BJ (cell line): ENCODE data around the gene DEK. TPM values are rescaled to one million over a fixed set of nuclear protein-coding genes. Genes with fewer than 3 reads are reported as not detected.

Experiments
- CTCF ChIA-PET: fragments of 350-600 bp; formaldehyde crosslinking; extraction: SDS; loops from one replicate; lab custom pipeline; 2021; ENCODE audit warnings: antibody characterized with exemption, inconsistent platforms; lab: Yijun Ruan, JAX
- POLR2A ChIA-PET: fragments of 300-600 bp; sonication (Branson Sonifier 250); formaldehyde crosslinking; extraction: SDS; loops from one replicate; lab custom pipeline; 2021; ENCODE audit warnings: antibody characterized with exemption; lab: Charles Lee
- DNase-seq: peaks from one replicate; pipeline ENCODE4 v3.0.0-alpha.2; 2011; ENCODE audit warnings: low read depth
- H3K27me3 ChIP-seq: 2 replicates; pipeline ENCODE4 v1.6.0; 2011; ENCODE audit warnings: low read length; ENCODE audit not compliant: control insufficient read depth, insufficient read depth
- H3K36me3 ChIP-seq: 2 replicates; pipeline ENCODE4 v1.5.1; 2011; ENCODE audit warnings: low read length; ENCODE audit not compliant: control insufficient read depth, insufficient read depth
- H3K4me3 ChIP-seq: 2 replicates; pipeline ENCODE4 v1.5.1; 2011; ENCODE audit warnings: low read depth, mild to moderate bottlenecking, control low read depth, low read length
- polyA plus RNA-seq: library from polyadenylated mRNA; depleted of rRNA; stranded (reverse); fragments of >200 nt; gene quantifications from 2 replicates; pipeline ENCODE4 v1.2.3, GENCODE V29; 2011
- TF ChIP-seq, protein P1 (sequence below): IDR thresholded peaks from 2 replicates; pipeline ENCODE4 v1.5.1; 2011; ENCODE audit warnings: low read depth, mild to moderate bottlenecking, control low read depth, inconsistent platforms, low read length, moderate library complexity; ENCODE audit not compliant: insufficient read depth

The DEK gene
- polyA plus RNA-seq, 1 experiment = 29.2 TPM

DNA sequence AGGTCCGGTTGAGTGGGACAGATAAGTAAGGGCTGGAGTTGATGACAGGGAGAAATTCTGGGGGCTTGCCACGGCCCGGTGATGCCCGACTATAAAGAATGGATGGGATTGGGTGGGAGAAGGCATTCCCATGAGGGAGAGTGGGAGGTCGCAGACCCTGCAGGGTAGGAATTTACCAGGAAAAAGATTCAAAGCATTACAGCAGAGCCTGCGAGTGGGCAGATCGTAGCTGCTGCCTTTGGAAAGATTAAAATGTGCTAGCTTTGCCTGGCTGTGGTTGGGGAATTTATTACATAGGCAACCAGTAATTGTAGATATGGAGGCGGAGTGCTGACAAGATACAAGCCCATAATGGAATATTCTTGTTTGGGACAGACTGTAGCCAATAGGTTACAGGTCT, 59.6 kb downstream of the DEK start:
- ChIA-PET POLR2A (no interaction called here), CTCF (no interaction called here)
- no peaks in the 10 kb centered on the region for H3K27me3 ChIP-seq
- H3K4me3 ChIP-seq = no peak overlapping the region
- H3K36me3 ChIP-seq = peaks cover 2% of the 10 kb centered on the region; the same call in 1 of the 2 replicates
- TF ChIP-seq, protein P1, sequence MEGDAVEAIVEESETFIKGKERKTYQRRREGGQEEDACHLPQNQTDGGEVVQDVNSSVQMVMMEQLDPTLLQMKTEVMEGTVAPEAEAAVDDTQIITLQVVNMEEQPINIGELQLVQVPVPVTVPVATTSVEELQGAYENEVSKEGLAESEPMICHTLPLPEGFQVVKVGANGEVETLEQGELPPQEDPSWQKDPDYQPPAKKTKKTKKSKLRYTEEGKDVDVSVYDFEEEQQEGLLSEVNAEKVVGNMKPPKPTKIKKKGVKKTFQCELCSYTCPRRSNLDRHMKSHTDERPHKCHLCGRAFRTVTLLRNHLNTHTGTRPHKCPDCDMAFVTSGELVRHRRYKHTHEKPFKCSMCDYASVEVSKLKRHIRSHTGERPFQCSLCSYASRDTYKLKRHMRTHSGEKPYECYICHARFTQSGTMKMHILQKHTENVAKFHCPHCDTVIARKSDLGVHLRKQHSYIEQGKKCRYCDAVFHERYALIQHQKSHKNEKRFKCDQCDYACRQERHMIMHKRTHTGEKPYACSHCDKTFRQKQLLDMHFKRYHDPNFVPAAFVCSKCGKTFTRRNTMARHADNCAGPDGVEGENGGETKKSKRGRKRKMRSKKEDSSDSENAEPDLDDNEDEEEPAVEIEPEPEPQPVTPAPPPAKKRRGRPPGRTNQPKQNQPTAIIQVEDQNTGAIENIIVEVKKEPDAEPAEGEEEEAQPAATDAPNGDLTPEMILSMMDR = no peak
- DNase-seq = no peak

- CTCF ChIA-PET = interaction anchor here (0.6 to 1.3 kb wide), 2 partner anchors 13 to 37 kb away, joined by 3 read pairs; no protein-coding TSS in a partner anchor
- Histone ChIP-seq H3K4me3 (no peak overlapping the region), H3K27me3 (no peaks in the 10 kb centered on the region), H3K36me3 (peaks cover 2% of the 10 kb centered on the region; the same call in 1 of the 2 replicates)
- no peak for DNase-seq
- POLR2A ChIA-PET = interaction anchor here (0.6 kb wide), 1 partner anchor 183 kb away, joined by 3 read pairs; the partner anchor contains the start of gene RNF144B
- TF ChIP-seq, protein P1 = no peak
These were observed 60.5 kb downstream of the DEK start for GRCh38 chr6:18203786-18204185.

- H3K36me3 ChIP-seq = no peaks in the 10 kb centered on the region; the same call in 1 of the 2 replicates
- POLR2A ChIA-PET = no interaction called here
- no peak for DNase-seq
- TF ChIP-seq, protein P1 = no peak
- no peaks in the 10 kb centered on the region for H3K27me3 ChIP-seq
- H3K4me3 ChIP-seq = no peak overlapping the region
- CTCF ChIA-PET = no interaction called here
These were observed 72.3 kb downstream of the DEK start for GRCh38 chr6:18192026-18192425.

DNA sequence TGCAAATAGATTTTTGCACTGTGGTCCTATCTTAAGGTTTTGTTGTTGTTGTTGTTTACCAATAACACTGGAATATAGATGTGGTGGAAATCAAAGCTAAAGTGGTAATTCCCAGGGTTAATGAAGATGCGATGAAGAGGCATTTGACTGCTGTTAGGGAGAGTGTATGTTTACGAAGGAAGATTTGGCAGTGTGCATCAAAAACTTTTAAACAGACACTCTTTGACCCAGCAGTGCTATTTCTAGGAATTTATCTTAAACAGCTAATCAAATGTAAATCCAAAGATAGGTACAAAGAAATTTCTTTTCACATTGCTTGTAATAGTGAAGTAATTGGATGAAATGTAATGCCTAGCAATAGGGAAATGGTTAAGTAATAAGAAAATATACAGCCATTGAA, 75.1 kb downstream of the DEK start:
- ChIA-PET CTCF (no interaction called here), POLR2A (no interaction called here)
- no peak overlapping the region for H3K4me3 ChIP-seq
- no peaks in the 10 kb centered on the region for H3K27me3 ChIP-seq
- TF ChIP-seq, protein P1 = no peak
- no peaks in the 10 kb centered on the region; the same call in 1 of the 2 replicates for H3K36me3 ChIP-seq
- no peak for DNase-seq

GRCh38 chr6:18187701-18188100, 76.6 kb downstream of the DEK start:
- TF ChIP-seq, protein P1 = no peak
- CTCF ChIA-PET = no interaction called here
- H3K36me3 ChIP-seq = no peaks in the 10 kb centered on the region; the same call in 1 of the 2 replicates
- no peak for DNase-seq
- POLR2A ChIA-PET = no interaction called here
- no peak overlapping the region for H3K4me3 ChIP-seq
- no peaks in the 10 kb centered on the region for H3K27me3 ChIP-seq
